HepG2 (cell line): ENCODE measurements around the gene NCAPD2. TPM values are rescaled to one million over a fixed set of nuclear protein-coding genes. Genes with fewer than 3 reads are reported as not detected.

Source experiments
- ATF4 ChIP-seq, 2 experiments: fragments of 450-650 bp in 1 of 2; sonication (generic) in 1 of 2; formaldehyde crosslinking; IDR thresholded peaks; 2 replicates each; pipeline versions ENCODE4 v1.5.0 to v1.8.0; 2020 to 2022; ENCODE audit warnings: mild to moderate bottlenecking in 1 of 2, missing genetic modification reagents in 1 of 2
- ATF7 ChIP-seq, 2 experiments: fragments of 450-650 bp in 1 of 2; sonication (generic) in 1 of 2; formaldehyde crosslinking in 1 of 2; IDR thresholded peaks; 2 replicates each; pipeline versions ENCODE4 v1.4.0 to v1.6.1; 2016 to 2020; ENCODE audit warnings: antibody characterized with exemption in 1 of 2, mild to moderate bottlenecking in 1 of 2, missing genetic modification reagents in 1 of 2
- FOXO1 ChIP-seq: sonication (generic); formaldehyde crosslinking; IDR thresholded peaks from 2 replicates; pipeline ENCODE4 v1.4.0; 2020; ENCODE audit warnings: missing genetic modification reagents
- FOXO4 ChIP-seq: sonication (generic); formaldehyde crosslinking; conservative IDR thresholded peaks from 2 replicates; pipeline ENCODE4 v1.8.1; 2023; ENCODE audit warnings: missing genetic modification reagents
- GATAD2A ChIP-seq: IDR thresholded peaks from 2 replicates; pipeline ENCODE4 v1.6.1; 2016
- GZF1 ChIP-seq: sonication (generic); formaldehyde crosslinking; IDR thresholded peaks from 2 replicates; pipeline ENCODE4 v1.5.1; 2020; ENCODE audit warnings: mild to moderate bottlenecking, missing genetic modification reagents
- HCFC1 ChIP-seq: fragments of 150-350 bp; IDR thresholded peaks from 2 replicates; pipeline ENCODE4 v1.6.1; 2014; ENCODE audit warnings: low read depth, low read length
- KDM4B ChIP-seq: sonication (generic); formaldehyde crosslinking; IDR thresholded peaks from 2 replicates; pipeline ENCODE4 v1.4.0; 2020; ENCODE audit warnings: missing genetic modification reagents
- MZF1 ChIP-seq: sonication (generic); formaldehyde crosslinking; IDR thresholded peaks from 2 replicates; pipeline ENCODE4 v1.8.1; 2023; ENCODE audit warnings: mild to moderate bottlenecking, missing genetic modification reagents, borderline replicate concordance
- NCOA2 ChIP-seq: sonication (generic); formaldehyde crosslinking; IDR thresholded peaks from 2 replicates; pipeline ENCODE4 v1.8.0; 2022; ENCODE audit warnings: inconsistent platforms
- NFE2 ChIP-seq: sonication (generic); formaldehyde crosslinking; IDR thresholded peaks from 2 replicates; pipeline ENCODE4 v1.4.0; 2020; ENCODE audit warnings: missing genetic modification reagents
- NFE2L1 ChIP-seq: sonication (generic); formaldehyde crosslinking; IDR thresholded peaks from 2 replicates; pipeline ENCODE4 v1.4.0; 2020; ENCODE audit warnings: missing genetic modification reagents, mild to moderate bottlenecking, borderline replicate concordance
- NPAS2 ChIP-seq: sonication (generic); formaldehyde crosslinking; IDR thresholded peaks from 2 replicates; pipeline ENCODE4 v1.8.0; 2022; ENCODE audit warnings: mild to moderate bottlenecking, missing genetic modification reagents, borderline replicate concordance
- REL ChIP-seq: sonication (generic); formaldehyde crosslinking; conservative IDR thresholded peaks from 2 replicates; pipeline ENCODE4 v1.8.0; 2022; ENCODE audit warnings: mild to moderate bottlenecking, missing genetic modification reagents, moderate library complexity
- SNAI1 ChIP-seq: sonication (generic); formaldehyde crosslinking; IDR thresholded peaks from 2 replicates; pipeline ENCODE4 v1.5.0; 2020; ENCODE audit warnings: mild to moderate bottlenecking, missing genetic modification reagents, borderline replicate concordance
- TBL1XR1 ChIP-seq: fragments of 150-350 bp; IDR thresholded peaks from 2 replicates; pipeline ENCODE4 v1.6.1; 2014; ENCODE audit warnings: borderline replicate concordance, low read length; ENCODE audit not compliant: partially characterized antibody
- TCF12 ChIP-seq, 2 experiments: fragments of 450-650 bp in 1 of 2; sonication (generic) in 1 of 2; formaldehyde crosslinking in 1 of 2; IDR thresholded peaks; 2 replicates each; pipeline versions ENCODE4 v1.6.1 to v1.8.0; 2017 to 2022; ENCODE audit warnings: antibody characterized with exemption in 1 of 2, mild to moderate bottlenecking in 1 of 2, missing genetic modification reagents in 1 of 2, moderate library complexity in 1 of 2
- TIGD3 ChIP-seq: sonication (generic); formaldehyde crosslinking; IDR thresholded peaks from 2 replicates; pipeline ENCODE4 v1.5.1; 2020; ENCODE audit warnings: mild to moderate bottlenecking, missing genetic modification reagents, borderline replicate concordance
- ZBTB8A ChIP-seq: sonication (generic); formaldehyde crosslinking; IDR thresholded peaks from 2 replicates; pipeline ENCODE4 v1.4.0; 2020; ENCODE audit warnings: mild to moderate bottlenecking, low read depth, missing genetic modification reagents, borderline replicate concordance
- ZFP37 ChIP-seq: sonication (generic); formaldehyde crosslinking; IDR thresholded peaks from 2 replicates; pipeline ENCODE4 v1.4.0; 2020; ENCODE audit warnings: missing genetic modification reagents, borderline replicate concordance
- ZIK1 ChIP-seq: sonication (generic); formaldehyde crosslinking; IDR thresholded peaks from 2 replicates; pipeline ENCODE4 v1.5.0; 2020; ENCODE audit warnings: mild to moderate bottlenecking, low read depth, missing genetic modification reagents, borderline replicate concordance
- ZMYM3 ChIP-seq: sonication (generic); formaldehyde crosslinking; IDR thresholded peaks from 2 replicates; pipeline ENCODE4 v1.5.1; 2020; ENCODE audit warnings: mild to moderate bottlenecking, missing genetic modification reagents
- ZNF331 ChIP-seq: sonication (generic); formaldehyde crosslinking; IDR thresholded peaks from 2 replicates; pipeline ENCODE4 v1.4.0; 2020; ENCODE audit warnings: missing genetic modification reagents
- ZNF550 ChIP-seq: sonication (generic); formaldehyde crosslinking; IDR thresholded peaks from 2 replicates; pipeline ENCODE4 v1.4.0; 2020; ENCODE audit warnings: mild to moderate bottlenecking, missing genetic modification reagents, borderline replicate concordance
- ZNF777 ChIP-seq: sonication (generic); formaldehyde crosslinking; IDR thresholded peaks from 2 replicates; pipeline ENCODE4 v1.4.0; 2020; ENCODE audit warnings: missing genetic modification reagents
- polyA plus RNA-seq, 8 experiments: library from polyadenylated mRNA; depleted of rRNA in 3 of 8; stranded (reverse) in 7 of 8; unstranded in 1 of 8; fragments of >200 nt; fragmentation: Illumina TruSeq in 4 of 8; extraction: Trizol in 4 of 8; gene quantifications; 2 replicates each; pipeline versions ENCODE4 v1.2.1 to v1.2.3, GENCODE V29; 2011 to 2016; ENCODE audit warnings: low read depth in 4 of 8, missing spikeins in 1 of 8, mixed read lengths in 1 of 8; ENCODE audit not compliant: insufficient read depth in 1 of 8
- total RNA-seq, 5 experiments: library from RNA; depleted of rRNA; stranded (reverse); fragments of >200 nt; fragmentation: Illumina TruSeq; extraction: Trizol; gene quantifications; 2 replicates each; pipeline ENCODE4 v1.2.3, GENCODE V29; 2016; ENCODE audit warnings: low read depth in 1 of 5

Gene NCAPD2
- total and polyA plus RNA-seq, 2 of the 13 experiments (the other 11 are each of a cell fraction or from before 2014, with no cell fraction given) = 51.1 to 65.6 TPM

- TF ChIP-seq MZF1 (CRISPR knock-in tag) = 0 out of 2 replicates have a peak, but pooled peaks have one; percentile 17
- TF ChIP-seq ZNF550 = no peak
- no peak for TF ChIP-seq HCFC1
- no peak for TF ChIP-seq NPAS2
- TF ChIP-seq ATF7 (IDR thresholded peaks at IDR 0.05) = no peak
- no peak for TF ChIP-seq ATF7 (CRISPR knock-in tag; IDR thresholded peaks at IDR 0.05)
- TF ChIP-seq ATF4 (CRISPR knock-in tag; IDR thresholded peaks at IDR 0.05) = no peak
- peak; percentile 97 for TF ChIP-seq GZF1
- TF ChIP-seq GATAD2A (CRISPR knock-in tag) = peak; percentile 21; the same call in 1 of the 2 replicates
- peak; percentile 53; the same call in 1 of the 2 replicates for TF ChIP-seq NFE2
- no peak for TF ChIP-seq KDM4B (CRISPR knock-in tag)
- no peak for TF ChIP-seq NFE2L1 (CRISPR knock-in tag)
- 0 out of 2 replicates have a peak, but pooled peaks have one; percentile 40 for TF ChIP-seq ZIK1 (CRISPR knock-in tag)
- TF ChIP-seq ZNF777 = 0 out of 2 replicates have a peak, but pooled peaks have one; percentile 31
- TF ChIP-seq ZNF331 (CRISPR knock-in tag) = peak; percentile 32; the same call in 1 of the 2 replicates
- no peak for TF ChIP-seq TBL1XR1
- no peak for TF ChIP-seq SNAI1 (CRISPR knock-in tag)
- TF ChIP-seq FOXO1 = peak; percentile 25
- 0 out of 2 replicates have a peak, but pooled peaks have one; percentile 18 for TF ChIP-seq ZFP37 (CRISPR knock-in tag)
- peak; percentile 79; the same call in 1 of the 2 replicates for TF ChIP-seq TIGD3 (CRISPR knock-in tag)
- TF ChIP-seq FOXO4 (CRISPR knock-in tag) = no peak
- peak; percentile 28; the same call in 1 of the 2 replicates for TF ChIP-seq REL (CRISPR knock-in tag)
- no peak for TF ChIP-seq ZBTB8A (CRISPR knock-in tag)
- TF ChIP-seq NCOA2 (CRISPR knock-in tag) = 0 out of 2 replicates have a peak, but pooled peaks have one; percentile 11
- no peak for TF ChIP-seq TCF12 (IDR thresholded peaks at IDR 0.05)
- no peak for TF ChIP-seq TCF12 (CRISPR knock-in tag; IDR thresholded peaks at IDR 0.05)
- TF ChIP-seq ZMYM3 (CRISPR knock-in tag) = peak; percentile 29; the same call in 1 of the 2 replicates
Observed at GRCh38 chr12:6532051-6532926, 38.4 kb downstream of the NCAPD2 start (continued).
